DMS114 treated with DMSO at 0.1 percent for 48 hours (cell line): ENCODE measurements around the gene CCSER1.
"Not testable (repeated sequence)": the region's sequence is repeated elsewhere in the genome, so short reads cannot be mapped to it uniquely, and the experiment has no call there.

Source experiments
- DNase-seq: peaks from one replicate; lab custom pipeline; 2025; ENCODE audit not compliant: unreplicated experiment; lab: John Stamatoyannopoulos, UW

Gene CCSER1

DNA sequence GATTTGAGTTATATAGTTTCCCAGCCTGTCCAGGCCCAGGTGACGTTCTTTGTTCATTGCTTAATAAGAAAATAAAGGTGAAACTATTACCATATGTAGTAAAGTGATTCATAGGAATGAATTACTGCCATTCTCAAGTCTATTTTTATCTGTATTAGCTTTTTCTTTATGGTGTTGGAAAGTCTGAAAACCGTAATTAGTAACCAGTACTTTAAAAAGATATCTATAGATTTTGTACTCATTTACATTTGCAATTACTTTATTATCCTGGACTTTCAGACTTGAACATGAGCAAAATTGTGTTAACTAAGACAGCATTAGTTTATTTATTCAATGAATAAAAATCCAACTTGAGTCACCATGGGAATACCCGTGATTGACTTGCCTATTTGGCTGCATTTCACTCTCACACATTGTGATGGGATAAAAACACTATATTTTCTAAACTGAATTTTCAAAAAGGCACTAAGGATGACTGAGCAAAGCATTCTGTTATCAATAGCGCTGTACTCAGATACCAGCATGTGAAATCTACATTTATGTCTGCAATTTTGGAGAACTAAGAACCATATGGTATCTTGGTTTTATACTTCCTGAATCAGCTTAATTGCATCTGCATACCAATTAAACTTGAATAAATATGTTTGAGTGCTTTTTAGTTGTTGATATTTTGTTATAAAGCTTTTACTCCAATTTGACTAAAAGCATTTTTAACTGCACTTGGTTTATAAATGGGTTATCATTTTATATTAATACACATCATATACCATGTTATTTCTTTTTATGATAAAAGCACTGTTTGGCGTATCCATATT is 154.6 kb downstream of the CCSER1 start:
- no peak for DNase-seq

DNA sequence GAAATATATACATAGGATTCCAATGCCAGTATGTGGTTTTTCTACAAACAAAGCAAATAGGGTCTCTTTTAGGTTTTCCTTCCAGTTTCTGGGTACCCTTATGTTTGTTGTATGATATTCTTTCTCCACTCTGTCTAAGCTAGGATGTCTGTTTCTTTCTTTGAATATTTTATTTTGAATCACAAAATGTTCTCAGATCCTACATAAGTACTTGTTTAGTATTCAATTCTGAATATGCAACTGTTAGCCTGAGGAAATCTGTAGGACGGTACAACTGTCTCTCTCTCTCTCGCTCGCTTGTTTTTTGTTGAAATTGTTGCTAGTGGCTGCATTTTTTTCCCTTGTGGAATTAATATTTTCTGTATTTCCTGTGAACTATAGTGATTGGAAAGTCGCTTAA is 163.2 kb downstream of the CCSER1 start:
- no peak for DNase-seq

DNA sequence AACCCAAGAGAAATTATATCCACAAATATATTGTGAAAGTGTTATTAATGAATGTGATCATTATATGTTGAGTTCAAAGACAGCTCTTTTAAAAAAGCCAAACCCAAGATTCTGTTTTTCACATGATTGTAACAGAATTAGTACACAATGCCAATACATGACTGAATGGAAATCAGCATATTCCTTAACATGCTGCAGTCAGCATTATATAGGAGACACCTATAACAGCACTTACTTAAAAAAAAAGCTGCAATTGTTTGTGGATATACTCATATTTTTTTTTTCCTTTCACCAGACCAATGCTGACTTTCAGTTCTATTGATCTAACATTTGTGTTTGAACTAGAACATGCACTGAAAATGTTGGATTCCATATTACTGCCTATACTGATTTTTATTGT is 165.2 kb downstream of the CCSER1 start:
- DNase-seq: no peak

DNA sequence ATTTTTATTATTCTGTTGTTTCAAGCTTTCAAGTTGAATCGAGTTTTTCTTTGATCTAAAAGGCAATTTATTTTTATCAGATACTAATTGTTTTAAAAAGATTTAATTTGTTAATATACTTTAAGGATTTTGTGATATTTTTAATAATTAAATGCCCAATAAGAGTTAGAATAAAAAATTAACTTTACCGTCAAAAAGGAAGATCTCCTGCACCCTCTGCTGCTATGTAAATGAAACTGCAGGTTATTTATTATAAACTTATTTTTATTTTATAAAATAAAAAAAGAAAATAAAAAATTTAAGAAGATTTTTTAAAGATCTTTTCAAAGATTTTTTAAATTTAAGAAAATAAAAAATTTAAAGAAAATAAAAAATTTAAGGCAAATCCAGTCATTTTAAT is 166.1 kb downstream of the CCSER1 start:
- no peak for DNase-seq

DNA sequence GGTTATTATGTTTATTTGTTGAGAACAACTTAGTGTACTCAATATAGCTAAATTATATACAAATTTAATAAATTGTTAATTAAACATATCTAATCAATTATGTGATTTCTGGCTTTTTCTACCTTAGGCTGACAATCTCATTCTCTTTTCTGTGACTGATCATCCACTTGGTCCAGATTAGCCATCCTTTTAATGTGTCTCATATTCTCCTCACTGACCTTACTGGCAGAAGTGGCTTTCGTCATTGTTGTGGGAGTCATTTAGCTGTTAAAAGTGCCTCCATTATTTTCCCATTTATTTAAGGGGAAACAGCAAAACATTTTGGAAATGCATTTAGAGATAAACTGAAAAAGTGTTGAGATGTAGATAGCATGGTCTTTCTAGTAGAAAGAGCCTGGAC is 172.2 kb downstream of the CCSER1 start:
- DNase-seq: no peak

DNA sequence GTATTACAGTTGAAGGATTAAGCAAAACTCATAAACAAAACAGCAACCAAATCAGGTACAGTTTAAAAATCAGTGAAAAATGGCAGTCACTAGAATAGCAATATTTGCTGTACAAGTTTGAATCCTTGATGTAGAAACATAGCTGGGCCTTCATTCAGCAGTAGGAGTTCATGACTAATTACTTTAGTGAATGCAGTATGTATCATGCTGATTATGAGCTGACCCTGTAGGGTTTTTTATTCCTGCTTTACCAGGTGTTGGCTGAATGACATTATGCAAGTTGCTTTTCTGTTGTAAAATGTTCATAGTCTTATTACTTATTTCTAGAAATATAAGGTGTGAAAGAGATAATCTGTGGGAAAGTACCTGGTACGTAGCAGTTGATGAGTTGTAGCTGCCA is 179.6 kb downstream of the CCSER1 start:
- no peak for DNase-seq

DNA sequence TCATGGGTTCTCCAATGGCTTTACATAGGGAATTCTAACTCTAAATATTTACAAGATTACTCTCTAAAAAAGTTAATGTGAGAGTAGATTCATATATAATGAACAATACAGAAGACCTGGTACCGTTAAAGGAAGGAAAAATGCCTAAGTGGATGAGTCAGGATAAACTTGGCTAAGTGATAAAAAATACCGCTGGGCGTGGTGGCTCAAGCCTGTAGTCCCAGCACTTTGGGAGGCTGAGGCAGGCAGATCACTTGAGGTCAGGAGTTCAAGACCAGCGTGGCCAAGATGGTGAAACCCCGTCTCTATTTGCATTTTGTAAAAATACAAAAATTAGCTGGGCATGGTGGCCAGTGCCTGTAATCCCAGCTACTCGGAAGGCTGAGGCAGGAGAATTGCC is 189.9 kb downstream of the CCSER1 start:
- not testable (repeated sequence) for DNase-seq

DNA sequence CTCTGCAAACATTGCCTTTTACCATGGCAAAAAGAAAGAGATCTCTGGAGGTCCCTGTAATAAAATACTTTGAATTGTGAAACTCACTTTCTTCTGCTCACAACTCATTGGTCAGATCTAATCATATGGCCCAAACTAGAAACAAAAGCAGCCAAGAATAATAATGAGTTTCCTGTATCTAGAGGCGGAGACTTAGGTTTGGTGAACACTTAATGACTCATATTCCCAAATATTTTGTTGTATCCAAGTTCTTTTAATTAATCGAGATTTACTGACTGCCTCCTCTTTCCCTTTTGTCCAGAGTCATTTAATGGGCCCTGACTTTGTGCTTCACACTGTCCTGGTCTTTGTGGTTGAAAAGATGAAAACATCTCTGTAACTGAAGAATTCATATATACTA is 190.6 kb downstream of the CCSER1 start:
- DNase-seq: no peak

DNA sequence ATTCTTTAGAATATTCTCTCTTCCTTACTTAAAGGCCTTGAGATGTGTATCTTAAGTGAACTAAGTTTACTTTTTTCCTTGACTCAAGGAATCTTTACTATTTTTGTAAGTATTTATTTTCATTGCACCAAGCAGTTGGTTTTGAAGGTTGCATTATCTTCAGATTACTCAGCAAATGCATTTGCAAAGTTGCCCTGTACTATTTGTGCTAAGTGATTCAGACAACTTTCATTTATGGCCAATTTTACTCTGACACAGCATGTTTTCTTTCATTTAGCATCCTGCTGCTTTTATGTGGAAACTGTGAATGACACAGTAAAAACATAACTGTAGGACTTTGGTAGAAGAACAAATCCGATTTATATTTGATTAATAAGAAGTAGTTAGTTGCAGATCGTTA is 191.0 kb downstream of the CCSER1 start:
- DNase-seq: no peak

DNA sequence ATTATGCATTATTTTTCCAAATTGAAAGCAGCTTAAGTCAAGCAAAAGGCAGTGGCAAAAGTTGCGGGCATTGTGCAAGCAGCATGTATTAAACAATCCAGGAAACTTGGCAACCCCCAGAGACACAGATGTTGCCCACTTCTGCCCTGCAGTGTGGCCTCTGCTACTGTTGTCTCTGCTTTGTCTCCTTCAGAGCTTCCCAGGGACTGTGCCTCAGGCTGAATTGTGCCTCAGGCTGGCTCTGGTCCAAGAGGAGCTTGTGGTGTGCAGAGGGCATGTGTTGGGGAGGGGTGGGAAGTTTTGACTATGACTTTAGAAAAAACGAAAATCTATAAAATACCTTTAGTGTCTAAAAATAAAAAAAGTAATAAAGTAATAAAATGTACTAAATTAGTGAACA is 201.4 kb downstream of the CCSER1 start:
- no peak for DNase-seq

DNA sequence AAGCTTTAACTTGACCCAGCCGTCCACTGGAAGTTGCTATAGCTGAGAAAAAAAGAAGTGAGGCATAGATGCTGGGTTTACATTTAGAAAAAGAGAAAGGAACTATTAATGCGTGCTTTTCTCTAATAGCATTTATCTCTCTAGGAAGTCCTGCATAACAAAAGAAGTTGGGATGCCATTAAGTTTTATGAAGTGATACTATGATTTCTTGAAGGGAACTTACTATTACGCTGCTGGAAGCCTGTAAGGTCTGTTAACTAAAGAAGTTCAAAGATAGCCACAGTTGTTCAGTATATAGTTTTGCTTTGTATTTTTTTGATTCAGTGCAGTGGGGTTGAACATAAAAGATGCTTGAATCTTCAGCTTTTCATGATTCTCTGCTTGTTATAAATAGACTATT is 203.4 kb downstream of the CCSER1 start:
- no peak for DNase-seq

DNA sequence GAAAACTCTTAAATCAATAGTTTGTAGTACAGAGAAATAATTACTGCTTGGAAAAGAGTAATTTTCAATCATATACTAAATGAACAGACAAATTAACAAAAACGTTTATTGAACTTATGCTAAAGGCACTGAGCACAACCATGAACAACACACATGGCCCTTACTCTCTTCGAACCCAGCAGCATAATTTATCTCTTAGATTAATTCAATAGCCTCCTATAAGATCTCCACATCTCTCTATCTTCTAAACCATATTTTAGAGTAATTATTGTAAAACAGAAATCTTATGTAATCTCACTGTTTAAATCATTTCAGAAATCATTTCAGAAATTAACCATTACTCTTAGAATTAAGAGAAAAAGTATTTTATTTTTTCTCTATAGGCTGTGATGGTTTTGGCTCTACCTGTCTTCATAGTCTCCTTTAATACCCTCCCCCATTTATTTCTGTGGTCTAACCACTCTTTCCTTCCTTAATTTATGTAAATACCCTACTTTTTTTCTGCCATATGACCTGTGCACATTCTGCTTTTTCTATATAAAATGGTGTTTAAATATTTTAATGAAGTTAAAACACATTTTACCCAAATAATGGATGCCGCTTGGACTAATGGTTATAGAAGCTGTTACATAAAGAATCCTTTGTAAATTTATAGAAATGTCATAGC is 218.5 kb downstream of the CCSER1 start:
- DNase-seq: no peak

DNA sequence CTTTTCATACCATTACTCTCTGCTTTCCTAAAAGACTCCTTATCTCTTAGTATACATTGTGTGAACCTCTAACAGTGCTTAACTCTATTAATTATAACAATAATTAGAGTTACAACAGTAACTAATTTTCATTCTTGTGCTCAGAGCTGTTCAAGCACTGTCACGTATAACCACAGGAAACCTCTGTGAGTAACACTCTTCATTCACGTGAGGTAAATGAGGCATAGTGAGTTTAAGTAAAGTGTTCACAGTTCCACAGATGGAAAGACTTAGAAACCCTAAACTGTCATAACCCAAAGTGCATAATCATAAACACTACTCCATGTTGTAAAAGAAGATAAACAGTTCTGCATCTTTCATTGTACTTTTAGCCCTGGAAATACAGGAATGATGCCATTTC is 222.4 kb downstream of the CCSER1 start:
- no peak for DNase-seq

DNA sequence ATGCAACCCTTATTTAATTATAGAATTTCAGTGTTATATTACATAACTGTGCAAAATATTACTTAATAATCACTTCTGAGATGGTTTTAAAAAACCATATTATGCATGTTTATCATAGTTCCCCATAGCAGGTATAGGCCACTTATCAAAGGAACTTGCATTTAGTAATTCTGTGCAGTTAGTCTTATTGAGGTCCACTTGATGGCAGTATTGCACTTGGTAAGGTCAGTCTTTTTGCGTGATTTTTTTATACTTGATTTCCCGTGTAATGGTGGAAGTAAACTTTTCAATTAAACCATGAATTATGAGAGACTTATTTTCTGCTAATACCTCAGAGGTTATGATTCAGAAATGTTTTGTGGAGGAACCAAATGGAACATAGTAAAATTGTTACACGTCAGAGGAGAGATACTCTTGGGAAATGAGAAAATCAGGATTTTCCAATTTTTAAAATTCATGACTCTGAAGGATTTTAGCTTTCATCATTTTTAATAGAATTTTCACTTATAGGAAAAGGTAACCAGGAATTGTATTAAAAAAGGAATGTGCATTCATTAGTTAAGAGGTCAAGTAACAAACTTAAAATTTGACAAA is 230.0 kb downstream of the CCSER1 start:
- DNase-seq: peak; percentile 3

DNA sequence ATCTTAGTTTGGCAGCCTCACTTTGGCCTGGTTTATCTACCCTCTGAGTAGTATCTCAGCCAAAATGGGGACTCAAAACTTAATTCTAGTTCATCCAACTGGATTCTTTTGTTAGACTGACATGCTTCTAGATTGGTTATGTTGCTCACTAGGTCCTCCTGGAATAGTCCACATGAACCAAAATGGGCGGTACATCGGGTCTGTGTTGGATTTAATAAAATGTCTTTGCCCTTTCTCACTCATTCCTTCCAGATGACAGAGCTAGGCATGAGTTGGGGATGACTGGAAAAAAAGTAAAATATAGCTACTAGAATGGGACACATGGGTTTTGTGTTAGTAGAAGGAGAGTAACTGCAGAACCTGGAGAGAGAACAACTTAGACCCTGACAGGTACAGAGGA is 247.9 kb downstream of the CCSER1 start:
- DNase-seq: no peak

DNA sequence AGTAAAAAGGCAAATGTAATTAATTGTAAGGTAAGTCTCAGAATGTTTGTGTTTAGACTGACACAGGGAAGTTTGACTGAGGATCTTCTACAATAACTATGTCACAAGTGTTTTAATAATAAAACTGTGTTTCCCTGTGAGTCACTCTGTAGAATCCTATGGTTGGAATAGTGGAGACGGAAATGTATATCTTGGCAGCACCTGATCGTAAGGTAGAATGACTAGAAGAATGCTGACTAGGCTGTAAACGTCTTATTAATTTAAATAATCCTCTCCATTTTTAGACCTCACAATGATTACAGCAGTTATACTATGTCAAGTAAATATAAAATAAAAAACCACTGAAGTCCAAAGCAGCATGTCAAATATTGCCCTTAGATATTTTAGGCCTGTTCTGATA is 266.0 kb downstream of the CCSER1 start:
- DNase-seq: no peak

DNA sequence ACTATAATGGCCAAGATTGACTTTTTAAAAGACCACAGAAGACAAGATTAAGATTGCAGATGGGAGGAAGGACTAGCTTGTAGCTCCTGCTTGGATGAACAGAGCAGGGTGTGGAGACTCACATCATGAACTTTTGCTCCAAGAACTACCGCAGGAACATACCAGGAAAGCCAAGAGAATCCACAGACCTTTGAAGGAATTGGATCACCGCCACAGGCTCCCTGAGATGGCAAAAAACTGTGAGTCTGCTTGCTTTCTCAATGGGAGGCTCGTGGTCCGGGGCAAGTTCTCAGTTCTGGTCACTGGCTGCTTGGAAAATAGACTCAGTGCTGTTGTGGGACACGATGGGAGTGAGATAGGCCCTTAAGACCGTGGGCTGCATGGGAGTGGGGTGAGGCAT is 276.6 kb downstream of the CCSER1 start:
- DNase-seq: no peak

DNA sequence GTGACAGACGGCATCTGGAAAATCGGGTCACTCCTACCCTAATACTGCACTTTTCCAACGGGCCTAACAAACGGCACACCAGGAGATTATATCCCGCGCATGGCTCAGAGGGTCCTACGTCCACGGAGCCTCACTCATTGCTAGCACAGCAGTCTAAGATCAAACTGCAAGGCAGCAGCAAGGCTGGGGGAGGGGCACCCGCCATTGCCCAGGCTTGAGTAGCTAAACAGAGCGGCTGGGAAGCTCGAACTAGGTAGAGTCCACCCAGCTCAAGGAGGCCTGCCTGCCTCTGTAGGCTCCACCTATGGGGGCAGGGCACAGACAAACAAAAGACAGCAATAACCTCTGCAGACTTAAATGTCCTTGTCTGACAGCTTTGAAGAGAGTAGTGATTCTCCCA is 280.7 kb downstream of the CCSER1 start:
- not testable (repeated sequence) for DNase-seq

DNA sequence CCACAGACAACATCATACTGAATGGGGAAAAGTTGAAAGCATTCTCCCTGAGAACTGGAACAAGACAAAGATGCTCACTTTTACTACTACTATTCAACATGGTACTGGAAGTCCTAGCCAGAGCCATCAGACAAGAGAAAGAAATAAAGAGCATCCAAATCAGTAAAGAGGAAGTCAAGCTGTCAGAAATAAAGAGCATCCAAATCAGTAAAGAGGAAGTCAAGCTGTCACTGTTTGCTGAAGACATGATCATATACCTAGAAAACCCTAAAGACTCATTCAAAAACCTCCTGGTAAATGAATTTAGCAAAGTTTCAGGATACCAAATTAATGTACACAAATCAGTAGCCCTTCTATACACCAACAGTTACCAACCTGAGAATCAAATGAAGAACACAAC is 285.6 kb downstream of the CCSER1 start:
- DNase-seq: not testable (repeated sequence)

DNA sequence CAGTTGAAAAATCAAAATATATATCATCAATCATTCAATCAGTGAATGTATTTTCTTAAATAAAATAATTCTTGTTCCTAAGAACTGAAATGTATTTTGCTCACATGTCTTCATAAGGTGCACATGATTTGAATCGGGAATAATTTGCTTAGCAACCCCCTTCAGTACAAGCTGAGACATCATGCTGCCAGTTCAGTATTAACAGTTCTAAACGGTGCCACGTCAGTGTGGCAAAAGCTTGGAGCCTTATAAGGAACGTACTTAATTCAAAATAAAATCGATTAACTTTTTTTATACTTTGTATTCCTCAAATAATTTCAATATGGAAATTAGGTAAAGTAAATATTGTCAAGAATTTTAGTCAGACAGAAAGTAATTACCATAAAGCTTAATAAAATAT is 287.9 kb downstream of the CCSER1 start:
- DNase-seq: no peak

DNA sequence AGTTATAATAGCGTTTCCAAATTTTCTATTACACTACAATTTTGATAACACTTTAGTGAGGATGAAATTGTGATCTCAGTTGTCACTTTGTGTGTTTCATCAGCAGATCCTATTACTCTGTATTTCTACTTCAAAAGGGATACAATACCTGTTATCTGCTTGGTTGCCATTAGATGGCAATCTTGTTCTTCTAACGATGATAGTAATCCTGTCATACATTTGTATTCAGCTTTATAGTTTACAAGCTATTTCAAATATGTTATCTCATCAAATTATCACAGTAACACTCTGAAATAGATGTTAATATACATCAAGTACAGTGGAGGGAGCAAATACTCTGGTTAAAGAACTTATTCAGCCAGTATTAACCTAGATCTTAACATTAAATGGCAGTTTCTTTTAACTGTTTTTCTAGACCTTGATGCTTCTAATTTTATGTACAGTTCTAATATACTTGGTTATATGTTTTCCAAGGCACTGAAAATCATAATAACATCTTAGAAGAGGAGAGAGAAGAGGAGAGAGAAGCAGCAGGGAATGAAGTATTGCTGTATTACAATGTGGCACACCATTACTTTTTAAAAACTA is 292.0 kb downstream of the CCSER1 start:
- no peak for DNase-seq

DNA sequence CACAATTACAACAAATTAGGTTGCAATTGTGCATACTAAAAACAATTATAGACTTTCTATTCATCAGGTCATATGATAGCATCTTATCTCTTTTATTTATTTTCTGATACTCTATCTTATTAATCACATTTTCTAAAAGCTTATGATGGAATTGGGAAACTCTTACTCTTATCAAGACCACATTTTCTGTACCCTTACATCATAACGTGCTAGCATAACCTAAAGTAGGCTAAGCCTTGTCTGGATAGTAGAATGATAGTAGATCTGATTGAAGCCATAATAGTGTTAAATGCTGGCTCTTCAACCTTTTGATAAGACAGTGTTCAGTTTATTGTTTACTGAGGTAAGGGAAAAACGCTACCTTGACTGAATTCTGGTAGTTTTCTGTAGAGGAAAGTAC is 294.0 kb downstream of the CCSER1 start:
- no peak for DNase-seq
